GM21786 (cell line): ENCODE measurements around the gene CLN6.
"Not testable (repeated sequence)": the region's sequence is repeated elsewhere in the genome, so short reads cannot be mapped to it uniquely, and the experiment has no call there.

Source experiments
- ATAC-seq: cut with Tn5 transposase; IDR thresholded peaks from one replicate; pipeline ENCODE4 v1.9.1; 2021; ENCODE audit not compliant: unreplicated experiment

The CLN6 gene

GRCh38 chr15:68224108-68224507 is 5.4 kb downstream of the CLN6 start:
- no peak for ATAC-seq

GRCh38 chr15:68223171-68223570 is 6.4 kb downstream of the CLN6 start:
- ATAC-seq, result no peak

GRCh38 chr15:68222432-68222743 is 7.1 kb downstream of the CLN6 start:
- not testable (repeated sequence) for ATAC-seq

- not testable (repeated sequence) for ATAC-seq
Measured at GRCh38 chr15:68221530-68222431, 7.7 kb downstream of the CLN6 start.

- no peak for ATAC-seq
Measured at GRCh38 chr15:68220967-68221366, 8.6 kb downstream of the CLN6 start.

GRCh38 chr15:68220489-68220888 is 9.0 kb downstream of the CLN6 start:
- no peak for ATAC-seq

GRCh38 chr15:68218847-68219798 is 10.4 kb downstream of the CLN6 start:
- ATAC-seq, result no peak

- ATAC-seq, result no peak
Measured at GRCh38 chr15:68218331-68218730, 11.2 kb downstream of the CLN6 start.

- ATAC-seq, result no peak
Measured at GRCh38 chr15:68217341-68217740, 12.2 kb downstream of the CLN6 start.

GRCh38 chr15:68214838-68215254 is 14.7 kb downstream of the CLN6 start:
- ATAC-seq, result no peak

GRCh38 chr15:68213991-68214837 is 15.3 kb downstream of the CLN6 start:
- no peak for ATAC-seq

GRCh38 chr15:68213491-68213845 is 16.1 kb downstream of the CLN6 start:
- not testable (repeated sequence) for ATAC-seq

- no peak for ATAC-seq
Measured at GRCh38 chr15:68211656-68212320, 17.7 kb downstream of the CLN6 start.

- ATAC-seq, result no peak
Measured at GRCh38 chr15:68210821-68211655, 18.5 kb downstream of the CLN6 start.

- no peak for ATAC-seq
Measured at GRCh38 chr15:68210409-68210756, 19.1 kb downstream of the CLN6 start.

- peak; percentile 50 for ATAC-seq
Measured at GRCh38 chr15:68209735-68210408, 19.7 kb downstream of the CLN6 start.

- peak; percentile 13 for ATAC-seq
Measured at GRCh38 chr15:68209272-68209671, 20.3 kb downstream of the CLN6 start.

GRCh38 chr15:68208636-68209240 is 20.8 kb downstream of the CLN6 start:
- ATAC-seq, result no peak

- ATAC-seq, result no peak
Measured at GRCh38 chr15:68208136-68208535, 21.4 kb downstream of the CLN6 start.
